Kidney (tissue), 14 donors: ENCODE results near the gene WDR64. TPM values are rescaled to one million over a fixed set of nuclear protein-coding genes. Genes with fewer than 3 reads are reported as not detected.

Experiments
- DNase-seq, 5 donors: peaks; one replicate each; pipeline ENCODE4 v3.0.0-alpha.2; 2013 to 2020
- FAIRE-seq: peaks from 2 replicates; lab custom pipeline; 2012; peaks lifted over from hg19 to GRCh38; lab: Jason Lieb, UNC
- H3K27ac ChIP-seq, 2 donors: one replicate each; pipeline ENCODE4 v1.7.0; 2013; ENCODE audit warnings: low read depth in 2 of 2, low read length in 2 of 2, inconsistent platforms in 1 of 2
- H3K27me3 ChIP-seq: one replicate; pipeline ENCODE4 v1.7.1; 2013; ENCODE audit warnings: low read length, inconsistent platforms; ENCODE audit not compliant: control insufficient read depth, insufficient read depth
- H3K36me3 ChIP-seq, 3 donors: one replicate each; pipeline versions ENCODE4 v1.7.0 to v1.7.1; 2013; ENCODE audit warnings: low read length in 3 of 3, control low read depth in 1 of 3, inconsistent platforms in 1 of 3; ENCODE audit not compliant: insufficient read depth in 3 of 3, control insufficient read depth in 2 of 3
- H3K4me1 ChIP-seq, 3 donors: one replicate each; pipeline versions ENCODE4 v1.7.0 to v1.7.1; 2013; ENCODE audit warnings: low read length in 3 of 3, inconsistent platforms in 1 of 3, low read depth in 1 of 3; ENCODE audit not compliant: control insufficient read depth in 2 of 3, insufficient read depth in 2 of 3
- H3K4me3 ChIP-seq, 3 donors: one replicate each; pipeline versions ENCODE4 v1.7.0 to v1.8.1; 2013; ENCODE audit warnings: low read length in 3 of 3, control low read depth in 1 of 3, inconsistent platforms in 1 of 3
- H3K9ac ChIP-seq, 3 donors: one replicate each; pipeline versions ENCODE4 v1.7.0 to v1.7.1; 2013; ENCODE audit warnings: low read length in 3 of 3, control low read depth in 1 of 3, inconsistent platforms in 1 of 3
- H3K9me3 ChIP-seq, 3 donors: one replicate each; pipeline versions ENCODE4 v1.7.0 to v1.7.1; 2013; ENCODE audit warnings: low read length in 3 of 3, control low read depth in 1 of 3, inconsistent platforms in 1 of 3; ENCODE audit not compliant: control insufficient read depth in 2 of 3, insufficient read depth in 1 of 3
- CTCF ChIP-seq: IDR thresholded peaks from 3 replicates; pipeline ENCODE4 v1.5.1; 2012; ENCODE audit warnings: mild to moderate bottlenecking, moderate library complexity, borderline replicate concordance; ENCODE audit not compliant: insufficient read depth; ENCODE audit errors: extremely low read depth
- intact Hi-C: fragments of 100-400 bp; cut with DNase I; formaldehyde crosslinking; loops from one replicate; pipeline ENCODE4 v1.11.1; 2022
- polyA plus RNA-seq: library from polyadenylated mRNA; stranded (reverse); fragments of 350-450 nt; fragmentation: Illumina TruSeq; extraction: RNeasy Lipid Tissue Mini Kit (QIAGEN cat#74804); gene quantifications from one replicate; pipeline ENCODE4 v1.2.3, GENCODE V29; 2014; ENCODE audit warnings: low read depth, low replicate concordance; ENCODE audit not compliant: insufficient read depth
- total RNA-seq: library from RNA; stranded (reverse); fragmentation: NEBNext Ultra II Directional; extraction: Animal tissue kit (Norgen Biotek cat#: 25700); gene quantifications from one replicate; pipeline ENCODE4 v1.2.1, GENCODE V29; 2021
- donor health status: control.
- donor health status: control.
- donor health status: control.
- donor health status: control.
- donor health status: control.
- donor health status: DM: yes; HTN: yes; CAD: no.
- donor health status: Normal renal cell carcinoma (clear cell type).

WDR64 gene
- total and polyA plus RNA-seq, 2 donors from 2014 or later: not detected

- Histone ChIP-seq H3K27ac (no peak overlapping the region), H3K4me1 (no peaks in the 10 kb centered on the region), H3K4me3 (no peak overlapping the region), H3K9me3 (no peaks in the 10 kb centered on the region), H3K27me3 (no peaks in the 10 kb centered on the region), H3K9ac (no peak overlapping the region), H3K36me3 (no peaks in the 10 kb centered on the region)
- no peak for TF ChIP-seq CTCF
- FAIRE-seq (no peak), DNase-seq (peak in 1 of 5 donors; percentile 34)
- intact Hi-C loops: no loop called here
Measured at GRCh38 chr1:241645199-241645598, 6.9 kb upstream of the WDR64 start.

- intact Hi-C loops: no loop called here
- no peaks in the 10 kb centered on the region for H3K27me3 ChIP-seq
- H3K9ac ChIP-seq: no peak overlapping the region
- H3K4me1 ChIP-seq: no peaks in the 10 kb centered on the region
- no peak overlapping the region for H3K27ac ChIP-seq
- FAIRE-seq (no peak), DNase-seq (no peak)
- TF ChIP-seq CTCF: no peak
- H3K4me3 ChIP-seq: no peak overlapping the region
- H3K9me3 ChIP-seq: no peaks in the 10 kb centered on the region
- H3K36me3 ChIP-seq: no peaks in the 10 kb centered on the region
Measured at GRCh38 chr1:241646201-241646600, 5.9 kb upstream of the WDR64 start.

GRCh38 chr1:241647658-241648057, 4.4 kb upstream of the WDR64 start:
- TF ChIP-seq CTCF: no peak
- DNase-seq (no peak), FAIRE-seq (no peak)
- intact Hi-C loops: no loop called here
- Histone ChIP-seq H3K9me3 (no peaks in the 10 kb centered on the region), H3K36me3 (no peaks in the 10 kb centered on the region), H3K27me3 (no peaks in the 10 kb centered on the region), H3K4me3 (no peak overlapping the region), H3K9ac (no peak overlapping the region), H3K27ac (no peak overlapping the region), H3K4me1 (no peaks in the 10 kb centered on the region)

GRCh38 chr1:241648159-241648558, 3.9 kb upstream of the WDR64 start:
- H3K4me1 ChIP-seq: no peaks in the 10 kb centered on the region
- H3K9me3 ChIP-seq: no peaks in the 10 kb centered on the region
- no peak overlapping the region for H3K4me3 ChIP-seq
- DNase-seq (no peak), FAIRE-seq (no peak)
- no peaks in the 10 kb centered on the region for H3K27me3 ChIP-seq
- intact Hi-C loops: no loop called here
- no peak overlapping the region for H3K27ac ChIP-seq
- TF ChIP-seq CTCF: no peak
- H3K36me3 ChIP-seq: no peaks in the 10 kb centered on the region
- H3K9ac ChIP-seq: no peak overlapping the region
